Lower lobe of right lung (tissue), 2 donors: ENCODE results near the gene AIF1L. TPM values are rescaled to one million over a fixed set of nuclear protein-coding genes. Genes with fewer than 3 reads are reported as not detected.
A peak's percentile ranks its signal among the peaks of the same experiment; 100 is the strongest.

ENCODE experiments used
- ATAC-seq, 2 donors: fragments of 200-7000 bp; cut with Tn5 transposase; one replicate each; pipeline ENCODE4 v1.9.1; 2020 to 2022; ENCODE audit warnings: mild to moderate bottlenecking in 2 of 2, moderate library complexity in 2 of 2
- DNase-seq: peaks from one replicate; pipeline ENCODE4 v3.0.0-alpha.2; 2020
- H3K27ac ChIP-seq: fragments of 200-600 bp; one replicate; pipeline ENCODE4 v1.8.0; 2022
- H3K27me3 ChIP-seq: fragments of 200-600 bp; one replicate; pipeline ENCODE4 v1.8.0; 2022; ENCODE audit warnings: low read depth
- H3K36me3 ChIP-seq: fragments of 200-600 bp; one replicate; pipeline ENCODE4 v1.8.0; 2022; ENCODE audit warnings: mild to moderate bottlenecking
- H3K4me1 ChIP-seq: fragments of 200-600 bp; one replicate; pipeline ENCODE4 v1.8.0; 2022
- H3K4me3 ChIP-seq: fragments of 200-600 bp; one replicate; pipeline ENCODE4 v1.8.0; 2022; ENCODE audit warnings: mild to moderate bottlenecking
- H3K9me3 ChIP-seq: fragments of 200-600 bp; one replicate; pipeline ENCODE4 v1.8.0; 2022
- CTCF ChIP-seq: fragments of 200-600 bp; IDR thresholded peaks from one replicate; pipeline ENCODE4 v1.8.0; 2022; ENCODE audit warnings: antibody characterized with exemption, mild to moderate bottlenecking
- intact Hi-C: fragments of 100-400 bp; cut with DNase I; formaldehyde crosslinking; loops from one replicate; pipeline ENCODE4 v1.11.0; 2022
- long read RNA-seq: library from polyadenylated mRNA; unstranded; transcript quantifications from one replicate; pipeline ENCODE4 v2.0.0, GENCODE V29; 2021
- total RNA-seq: library from RNA; stranded (reverse); fragmentation: NEBNext Ultra II Directional; extraction: Animal tissue kit (Norgen Biotek cat#: 25700); gene quantifications from one replicate; pipeline ENCODE4 v1.2.1, GENCODE V29; 2021
- donor health status: DM: no; HTN: yes; CAD: no; lungs with severe emphysema.

Gene AIF1L
- total RNA-seq = 16.0 TPM
- long read RNA-seq, transcript AIF1L-201 (6 exons, 3,364 nt) = major isoform, 16 of 27 reads
- long read RNA-seq, partial matches to known transcripts = 2 of 27 reads
- long read RNA-seq, other reads (novel, unspliced or antisense) = 9 of 27 reads

- DNase-seq = no peak
Observed at GRCh38 chr9:131096269-131097125, at the start of gene AIF1L. AIF1L (plus strand) TSS chr9:131096531; CDS start chr9:131096630, 99 bp downstream.

GRCh38 chr9:131046581-131047202, 49.6 kb upstream of the AIF1L start:
- TF ChIP-seq CTCF = peak; percentile 94
- no peaks in the 10 kb centered on the region for H3K4me1 ChIP-seq
- intact Hi-C loops = no loop called here
- no peak overlapping the region for H3K4me3 ChIP-seq
- no peaks in the 10 kb centered on the region for H3K9me3 ChIP-seq
- ATAC-seq = peak; percentile 86 to 88
- H3K27ac ChIP-seq = no peak overlapping the region
- H3K27me3 ChIP-seq = no peaks in the 10 kb centered on the region
- no peaks in the 10 kb centered on the region for H3K36me3 ChIP-seq
- DNase-seq = peak; percentile 80

More at GRCh38 chr9:131096269-131097125, at the start of gene AIF1L:
- Histone ChIP-seq H3K4me3 (peak within 1 kb of the TSS; percentile 58), H3K27me3 (peaks cover 49% of the 10 kb centered on the region), H3K9me3 (no peaks in the 10 kb centered on the region), H3K27ac (peak within 1 kb of the TSS; percentile 46), H3K36me3 (no peaks in the 10 kb centered on the region), H3K4me1 (peaks cover 6% of the 10 kb centered on the region)
- intact Hi-C loops = no loop called here
- ATAC-seq = peak; percentile 21 to 64
- TF ChIP-seq CTCF = peak; percentile 20

DNA sequence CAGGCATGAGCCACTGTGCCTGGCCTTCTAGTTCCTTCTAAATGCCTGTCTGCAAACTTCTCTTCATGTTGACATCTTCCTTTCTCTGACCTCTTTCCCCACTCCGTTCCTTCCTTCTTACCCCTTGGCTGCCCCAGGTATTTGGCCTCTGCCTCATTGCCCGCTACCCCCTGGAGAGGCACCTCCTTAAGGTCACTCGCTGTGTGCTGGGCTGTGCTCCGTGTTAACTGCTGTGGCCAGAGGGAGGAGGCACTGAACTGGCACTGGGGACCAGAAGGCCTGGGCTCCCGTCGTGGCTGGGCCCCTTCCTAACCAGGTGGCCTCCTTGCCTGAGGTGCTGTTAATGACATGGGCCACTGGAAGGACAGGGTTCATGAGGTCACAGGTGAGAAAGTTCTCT, 48.0 kb upstream of the AIF1L start:
- no peak for ATAC-seq
- Histone ChIP-seq H3K4me3 (no peak overlapping the region), H3K27ac (no peak overlapping the region), H3K27me3 (peaks cover 8% of the 10 kb centered on the region), H3K4me1 (no peaks in the 10 kb centered on the region), H3K36me3 (no peaks in the 10 kb centered on the region), H3K9me3 (no peaks in the 10 kb centered on the region)
- no peak for TF ChIP-seq CTCF
- no peak for DNase-seq
- intact Hi-C loops = no loop called here

- no peaks in the 10 kb centered on the region for H3K4me1 ChIP-seq
- TF ChIP-seq CTCF = no peak
- H3K27ac ChIP-seq = no peak overlapping the region
- ATAC-seq (no peak), DNase-seq (no peak)
- H3K36me3 ChIP-seq = no peaks in the 10 kb centered on the region
- intact Hi-C loops = no loop called here
- H3K9me3 ChIP-seq = no peaks in the 10 kb centered on the region
- peaks cover 9% of the 10 kb centered on the region for H3K27me3 ChIP-seq
- no peak overlapping the region for H3K4me3 ChIP-seq
Observed at GRCh38 chr9:131048820-131049219, 47.5 kb upstream of the AIF1L start.

GRCh38 chr9:131049829-131050715, 46.3 kb upstream of the AIF1L start:
- intact Hi-C loops = no loop called here
- Histone ChIP-seq H3K36me3 (no peaks in the 10 kb centered on the region), H3K9me3 (no peaks in the 10 kb centered on the region), H3K27me3 (peaks cover 9% of the 10 kb centered on the region), H3K4me1 (no peaks in the 10 kb centered on the region), H3K4me3 (no peak overlapping the region), H3K27ac (no peak overlapping the region)
- TF ChIP-seq CTCF = no peak
- ATAC-seq (no peak), DNase-seq (no peak)
